ENCODE data around the gene UBR1.
"Not testable (repeated sequence)": the region's sequence is repeated elsewhere in the genome, so short reads cannot be mapped to it uniquely, and the experiment has no call there.

Gene UBR1

GRCh38 chr15:43105778-43106485, at the start of gene UBR1:
Gene UBR1, minus strand, starts transcription at chr15:43106038. Its CDS starts 16 bp downstream, at chr15:43106022.
- peak; percentile 89 for DNase-seq

DNA sequence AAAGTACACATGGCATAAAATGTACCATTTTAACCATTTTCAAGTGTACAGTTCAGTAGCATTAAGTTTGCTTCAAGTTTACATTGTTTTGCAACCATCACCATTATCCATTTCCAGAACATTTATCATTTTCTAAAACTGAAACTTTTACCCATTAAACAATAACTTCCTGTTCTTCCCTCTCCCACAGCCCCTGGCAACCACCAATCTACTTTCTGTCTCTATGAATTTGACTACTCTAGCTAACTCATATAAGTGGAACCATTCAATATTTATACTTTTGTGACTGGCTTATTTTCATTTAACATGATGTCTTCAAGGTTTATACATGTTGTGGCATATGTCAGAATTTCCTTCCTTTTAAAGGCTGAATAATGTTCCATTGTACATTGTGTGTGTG, 47.4 kb upstream of the UBR1 start:
- DNase-seq, result no peak

DNA sequence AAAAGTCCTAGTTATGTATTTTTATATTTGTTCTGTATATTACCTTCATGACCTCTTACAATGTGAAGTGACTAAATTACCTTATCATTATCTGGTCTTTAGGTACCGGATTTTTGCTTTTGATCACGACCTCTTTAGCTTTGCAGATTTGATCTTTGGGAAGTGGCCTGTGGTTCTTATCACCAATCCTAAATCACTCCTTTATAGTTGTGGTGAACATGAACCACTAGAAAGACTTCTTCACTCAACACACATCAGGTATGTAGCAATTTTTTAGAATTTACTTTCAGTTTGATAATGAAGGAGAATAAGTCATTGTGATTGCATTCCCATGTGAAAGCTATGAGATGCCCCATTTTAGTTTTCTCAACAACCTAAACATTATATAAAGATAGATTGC, 45.9 kb upstream of the UBR1 start:
- no peak for DNase-seq

GRCh38 chr15:43150191-43150929, 44.5 kb upstream of the UBR1 start:
- DNase-seq, result peak; percentile 99

GRCh38 chr15:43146184-43146583, 40.3 kb upstream of the UBR1 start:
- DNase-seq, result no peak

DNA sequence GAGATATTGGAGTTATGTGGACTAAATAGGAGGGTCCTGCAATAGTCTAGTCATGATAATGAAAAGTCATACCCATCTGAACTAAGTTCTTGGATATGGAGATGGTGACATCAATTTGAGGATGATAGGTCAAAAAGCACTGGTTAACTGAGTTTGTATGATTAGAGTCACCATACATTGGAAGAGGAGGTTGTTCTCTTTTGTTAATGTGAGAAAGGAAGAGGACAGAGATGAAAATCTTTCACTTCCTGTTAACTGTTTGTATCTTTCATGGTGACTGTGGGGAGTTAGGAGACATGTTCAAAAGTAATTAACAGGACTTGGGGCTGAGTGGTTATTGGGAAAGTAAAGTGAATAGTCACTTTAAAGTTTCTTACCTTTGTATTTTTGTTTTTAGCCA, 38.7 kb upstream of the UBR1 start:
- no peak for DNase-seq

DNA sequence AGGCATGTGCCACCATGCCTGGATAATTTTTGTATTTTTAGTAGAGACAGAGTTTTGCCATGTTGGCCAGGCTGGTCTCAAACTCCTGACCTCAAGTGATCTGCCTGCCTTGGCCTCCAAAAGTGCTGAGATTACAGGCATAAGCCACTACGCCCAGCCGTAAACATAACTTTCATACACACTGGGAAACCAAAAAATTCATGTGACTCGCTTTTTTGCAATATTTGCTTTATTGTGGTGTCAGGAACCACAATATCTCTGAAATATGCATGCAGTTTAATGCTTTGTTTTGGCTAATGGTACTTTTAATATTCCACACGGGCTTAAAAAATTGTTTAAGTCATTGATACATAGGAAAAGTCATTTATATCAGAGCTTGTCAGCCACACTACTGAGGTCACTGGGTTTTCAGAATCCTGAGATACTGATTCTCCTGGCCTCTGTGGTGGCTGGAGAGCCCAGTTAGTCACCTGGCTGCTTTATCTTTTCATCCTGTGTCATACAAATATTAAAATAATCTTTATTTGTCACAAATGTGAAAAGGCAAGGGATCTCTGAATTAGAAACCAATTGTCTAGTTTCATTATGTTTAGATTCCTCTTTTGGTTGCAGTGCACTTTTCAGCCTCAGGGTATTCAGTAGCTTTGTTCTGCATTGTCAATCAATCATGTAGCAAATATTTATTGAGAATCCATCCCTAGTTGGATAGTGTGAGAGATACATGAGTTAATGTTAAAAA, 37.5 kb upstream of the UBR1 start:
- no peak for DNase-seq

- DNase-seq, result no peak
Measured at GRCh38 chr15:43135351-43135750, 29.5 kb upstream of the UBR1 start.

GRCh38 chr15:43134157-43134635, 28.4 kb upstream of the UBR1 start:
- DNase-seq, result no peak

- DNase-seq, result peak; percentile 49
Measured at GRCh38 chr15:43133430-43134156, 27.8 kb upstream of the UBR1 start, which contains the start of gene TMEM62. Gene TMEM62, plus strand, starts transcription at chr15:43133586. Its CDS starts 217 bp downstream, at chr15:43133803.

DNA sequence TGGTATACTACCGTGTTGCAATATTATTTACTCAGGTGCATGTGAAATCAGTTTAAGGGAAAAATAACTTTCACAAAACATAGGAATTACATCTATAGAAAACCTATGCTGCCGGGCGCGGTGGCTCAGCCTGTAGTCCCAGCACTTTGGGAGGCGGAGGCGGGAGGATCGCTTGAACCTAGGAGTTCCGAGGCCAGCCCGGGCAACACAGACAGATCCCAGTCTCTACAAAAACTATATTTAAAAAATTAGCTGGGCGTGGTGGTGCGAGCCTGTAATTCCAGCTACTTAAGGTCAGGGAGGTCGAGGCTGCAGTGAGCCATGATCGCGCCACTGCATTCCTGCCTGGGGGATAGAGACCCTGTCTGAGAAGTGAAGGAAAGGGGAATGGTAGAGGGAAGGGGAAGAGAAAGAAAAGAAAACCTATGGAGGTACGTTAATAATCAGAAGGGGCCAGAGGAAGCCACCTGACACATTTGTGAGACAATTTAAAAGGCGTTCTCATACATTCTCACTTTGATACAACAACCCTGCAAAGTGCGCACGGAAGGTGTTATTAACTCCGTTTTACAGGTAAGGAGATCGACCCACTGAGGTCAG, 27.1 kb upstream of the UBR1 start:
- no peak for DNase-seq

- DNase-seq, result no peak
Measured at GRCh38 chr15:43128980-43129335, 23.1 kb upstream of the UBR1 start.

GRCh38 chr15:43128174-43128979, 22.5 kb upstream of the UBR1 start:
- not testable (repeated sequence) for DNase-seq

DNA sequence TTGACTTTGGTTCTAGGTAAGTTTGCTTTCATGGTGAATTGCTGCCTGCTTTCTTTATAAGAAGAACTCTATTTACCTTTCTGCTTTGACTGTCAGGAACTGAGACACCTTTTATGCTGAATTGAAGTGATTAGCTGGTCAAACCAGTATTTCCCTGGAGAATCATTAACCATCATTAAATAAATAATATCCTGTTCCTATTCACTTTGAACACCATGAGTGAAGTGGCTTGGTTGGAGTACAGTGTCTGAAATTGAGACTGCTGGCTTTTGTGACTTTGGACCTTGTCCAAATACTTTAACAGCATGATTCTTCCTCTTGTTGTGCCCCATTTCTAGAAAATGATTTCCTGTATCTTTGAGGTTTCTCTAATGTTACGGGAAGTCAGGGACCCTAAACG, 21.9 kb upstream of the UBR1 start:
- DNase-seq, result no peak

DNA sequence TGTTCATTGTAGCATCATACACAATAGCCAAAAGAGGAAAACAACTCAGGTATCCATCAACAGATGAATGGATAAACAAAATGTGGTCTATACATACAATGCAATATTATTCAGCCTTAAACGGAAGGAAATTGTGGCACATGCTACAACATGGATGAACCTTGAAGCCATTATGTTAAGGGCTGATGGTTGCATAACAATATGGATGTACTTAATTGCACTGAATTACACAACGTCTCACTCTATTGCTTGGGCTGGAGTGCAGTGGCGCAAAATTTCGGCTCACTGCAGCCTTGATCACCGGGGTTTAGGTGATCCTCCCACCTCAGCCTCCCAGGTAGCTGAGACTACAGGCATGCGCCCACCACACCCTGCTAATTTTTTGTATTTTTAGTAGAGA, 20.5 kb upstream of the UBR1 start:
- DNase-seq, result no peak

GRCh38 chr15:43125100-43125661, 19.3 kb upstream of the UBR1 start:
- DNase-seq, result no peak

GRCh38 chr15:43121863-43122262, 16.0 kb upstream of the UBR1 start:
- no peak for DNase-seq

- no peak for DNase-seq
Measured at GRCh38 chr15:43118829-43119228, 13.0 kb upstream of the UBR1 start.

- DNase-seq, result no peak
Measured at GRCh38 chr15:43118286-43118685, 12.4 kb upstream of the UBR1 start.

DNA sequence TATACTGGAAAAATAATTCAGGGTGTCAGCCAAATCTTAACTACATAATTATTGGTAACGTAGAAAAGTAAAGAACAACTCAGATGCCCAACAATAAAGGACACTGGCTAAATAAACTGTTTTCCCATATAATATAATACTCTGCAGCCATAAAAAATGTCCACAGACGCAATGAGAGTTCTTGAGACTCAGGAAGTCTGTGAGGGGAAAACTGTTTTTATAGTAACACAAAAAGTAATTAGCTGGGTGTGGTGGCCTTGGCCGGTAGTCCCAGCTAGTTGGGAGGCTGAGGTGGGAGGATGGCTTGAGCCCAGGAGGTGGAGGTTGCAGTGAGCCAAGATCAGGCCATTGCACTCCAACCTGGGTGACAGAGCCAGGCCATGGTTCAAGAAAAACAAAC, 5.5 kb upstream of the UBR1 start:
- DNase-seq, result no peak

DNA sequence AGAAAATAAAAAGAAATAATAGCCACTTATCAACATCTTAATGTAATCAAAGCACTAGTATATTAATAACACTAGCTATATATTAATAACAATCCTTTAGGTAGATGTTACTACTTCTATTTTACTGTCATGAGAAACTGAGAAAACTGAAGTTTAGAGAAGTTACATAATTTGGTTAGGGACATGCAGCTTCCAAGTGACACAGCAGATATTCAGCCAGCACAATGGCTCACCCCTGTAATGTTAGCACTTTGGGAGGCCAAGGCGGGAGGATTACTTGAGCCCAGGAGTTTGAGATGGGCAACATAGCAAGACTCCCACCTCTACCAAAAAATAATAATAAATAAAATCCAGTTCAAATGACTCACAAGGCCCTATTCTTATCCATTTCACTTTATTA, 1.9 kb upstream of the UBR1 start:
- no peak for DNase-seq

Measured in HCEC 1CT (cell line).